Common myeloid progenitor, CD34-positive (primary cell): Measurements from ENCODE around the gene ZNF169.
"Not testable (repeated sequence)": the region's sequence is repeated elsewhere in the genome, so short reads cannot be mapped to it uniquely, and the experiment has no call there.

Experiments used
- CTCF ChIA-PET: fragments of 350-600 bp; sonication (Branson Sonifier 250); formaldehyde crosslinking; loops from one replicate; lab custom pipeline; 2021; ENCODE audit warnings: antibody characterized with exemption; lab: Charles Lee
- POLR2A ChIA-PET: fragments of 350-600 bp; sonication (Branson Sonifier 250); formaldehyde crosslinking; loops from one replicate; lab custom pipeline; 2021; ENCODE audit warnings: antibody characterized with exemption; lab: Charles Lee
- DNase-seq, 3 donors: peaks; one replicate each; pipeline versions ENCODE4 v3.0.0 to v3.0.0-alpha.2; 2013
- H3K27ac ChIP-seq, 2 experiments: 1 replicate in 1 of 2; 2 replicates in 1 of 2; pipeline ENCODE4 v1.7.0; 2013; ENCODE audit warnings: inconsistent platforms in 2 of 2, low read length in 2 of 2, mild to moderate bottlenecking in 2 of 2, low read depth in 1 of 2, moderate library complexity in 1 of 2; ENCODE audit not compliant: severe bottlenecking in 2 of 2, insufficient read depth in 1 of 2, poor library complexity in 1 of 2
- H3K27me3 ChIP-seq, 5 experiments: replicated peaks in 2 of 5; 1 replicate in 3 of 5; 2 replicates in 2 of 5; pipeline versions ENCODE4 v1.6.1 to v1.7.0; 2013; ENCODE audit warnings: low read length in 4 of 5, mild to moderate bottlenecking in 2 of 5, moderate library complexity in 2 of 5, inconsistent platforms in 1 of 5; ENCODE audit not compliant: insufficient read depth in 5 of 5, control insufficient read depth in 4 of 5
- H3K36me3 ChIP-seq, 4 experiments: 1 replicate in 2 of 4; 2 replicates in 2 of 4; pipeline versions ENCODE4 v1.6.1 to v1.7.0; 2013; ENCODE audit warnings: low read length in 3 of 4, control low read depth in 1 of 4, mild to moderate bottlenecking in 1 of 4; ENCODE audit not compliant: control insufficient read depth in 4 of 4, insufficient read depth in 4 of 4
- H3K4me1 ChIP-seq, 4 experiments: 1 replicate in 3 of 4; 2 replicates in 1 of 4; pipeline versions ENCODE4 v1.6.1 to v1.7.1; 2013; ENCODE audit warnings: low read length in 3 of 4, mild to moderate bottlenecking in 3 of 4, control low read depth in 1 of 4, inconsistent platforms in 1 of 4, moderate library complexity in 1 of 4; ENCODE audit not compliant: control insufficient read depth in 4 of 4, insufficient read depth in 4 of 4; ENCODE audit errors: control extremely low read depth in 1 of 4
- H3K4me3 ChIP-seq, 7 experiments: 1 replicate in 4 of 7; 2 replicates in 3 of 7; pipeline versions ENCODE4 v1.5.1 to v1.7.0; 2013; ENCODE audit warnings: mild to moderate bottlenecking in 7 of 7, low read length in 6 of 7, moderate library complexity in 6 of 7, inconsistent platforms in 2 of 7, low read depth in 2 of 7, control low read depth in 1 of 7; ENCODE audit not compliant: insufficient read depth in 4 of 7, control insufficient read depth in 1 of 7; ENCODE audit errors: extremely low read depth in 1 of 7
- H3K9me3 ChIP-seq, 5 experiments: 1 replicate in 4 of 5; 2 replicates in 1 of 5; pipeline versions ENCODE4 v1.6.1 to v1.7.1; 2013; ENCODE audit warnings: low read length in 4 of 5, mild to moderate bottlenecking in 2 of 5, inconsistent platforms in 1 of 5, low read depth in 1 of 5, moderate library complexity in 1 of 5; ENCODE audit not compliant: control insufficient read depth in 4 of 5, insufficient read depth in 2 of 5; ENCODE audit errors: control extremely low read depth in 1 of 5
- WGBS: methylation state at CpG from one replicate; pipeline ENCODE4 v1.1.5; 2013; ENCODE audit not compliant: insufficient coverage; 5-methylcytosine and 5-hydroxymethylcytosine counted together

ZNF169 gene

GRCh38 chr9:94341703-94342102, 82.6 kb downstream of the ZNF169 start:
- H3K27me3 ChIP-seq, H3K4me1 ChIP-seq, H3K36me3 ChIP-seq, H3K27ac ChIP-seq, H3K4me3 ChIP-seq, CTCF ChIA-PET, POLR2A ChIA-PET, H3K9me3 ChIP-seq, DNase-seq: not testable (repeated sequence)
- no CpG with 5 or more reads among the region's 2 CpGs for whole genome bisulfite sequencing

GRCh38 chr9:94347451-94347850, 88.4 kb downstream of the ZNF169 start:
- WGBS: 97% methylated on average over 5 of the region's 16 CpGs
- H3K4me1 ChIP-seq, H3K27me3 ChIP-seq, POLR2A ChIA-PET, H3K4me3 ChIP-seq, H3K9me3 ChIP-seq, DNase-seq, CTCF ChIA-PET, H3K27ac ChIP-seq, H3K36me3 ChIP-seq: not testable (repeated sequence)

- POLR2A ChIA-PET, H3K4me1 ChIP-seq, H3K27ac ChIP-seq, H3K36me3 ChIP-seq, H3K9me3 ChIP-seq, H3K27me3 ChIP-seq, DNase-seq, CTCF ChIA-PET, H3K4me3 ChIP-seq: not testable (repeated sequence)
- no CpG with 5 or more reads among the region's 3 CpGs for WGBS
These were observed 89.7 kb downstream of the ZNF169 start for GRCh38 chr9:94348754-94349153.
